D721Med (cell line): ENCODE measurements around the gene SCAANT1.

Experiments used
- DNase-seq: peaks from one replicate; pipeline ENCODE4 v3.0.0; 2011; ENCODE audit warnings: low spot score; ENCODE audit not compliant: insufficient read length
- FAIRE-seq: peaks from 2 replicates; lab custom pipeline; 2011; peaks lifted over from hg19 to GRCh38; lab: Jason Lieb, UNC
- TF ChIP-seq, protein P1 (sequence below): IDR thresholded peaks from 2 replicates; pipeline ENCODE4 v1.5.1; 2012; ENCODE audit warnings: mild to moderate bottlenecking, control low read depth; ENCODE audit not compliant: insufficient read depth; ENCODE audit errors: missing control alignments

SCAANT1 gene

DNA sequence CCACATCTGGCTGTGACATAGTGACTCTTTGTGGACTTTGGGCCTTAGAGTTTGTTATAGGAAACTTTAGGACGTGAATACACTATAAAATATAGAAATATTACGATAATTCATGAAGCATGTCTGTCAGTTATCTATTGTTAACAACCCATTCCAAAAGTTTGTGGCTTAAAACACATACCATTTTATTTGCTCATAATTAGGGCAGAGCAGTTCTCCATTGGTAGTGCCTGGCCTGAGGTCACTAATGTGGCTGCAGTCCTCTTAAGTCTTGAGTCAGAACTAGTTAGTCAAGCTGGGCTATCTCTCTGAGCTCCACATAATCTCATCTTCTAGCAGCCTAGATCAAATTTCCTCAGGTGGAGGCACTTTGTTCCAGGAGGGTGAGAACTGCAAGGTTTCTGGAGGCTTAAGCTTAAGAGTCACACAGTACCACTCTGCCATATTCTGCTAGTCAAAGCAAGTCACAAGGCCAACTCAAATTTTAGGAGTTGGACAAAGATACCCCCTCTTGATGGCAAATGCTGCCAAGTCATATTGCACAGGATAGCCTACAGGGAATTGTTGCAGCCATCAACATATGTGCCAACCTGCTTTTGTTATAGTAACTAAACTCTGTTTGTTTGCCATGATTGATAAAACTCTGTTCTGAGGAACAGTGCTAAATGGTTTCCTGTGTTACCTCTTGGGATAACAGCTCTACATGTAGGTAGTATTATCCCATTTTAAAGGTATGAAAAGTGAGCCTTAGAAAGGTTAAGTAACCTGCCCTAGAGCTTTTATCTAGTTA, 39.9 kb downstream of the SCAANT1 start:
- TF ChIP-seq, protein P1, sequence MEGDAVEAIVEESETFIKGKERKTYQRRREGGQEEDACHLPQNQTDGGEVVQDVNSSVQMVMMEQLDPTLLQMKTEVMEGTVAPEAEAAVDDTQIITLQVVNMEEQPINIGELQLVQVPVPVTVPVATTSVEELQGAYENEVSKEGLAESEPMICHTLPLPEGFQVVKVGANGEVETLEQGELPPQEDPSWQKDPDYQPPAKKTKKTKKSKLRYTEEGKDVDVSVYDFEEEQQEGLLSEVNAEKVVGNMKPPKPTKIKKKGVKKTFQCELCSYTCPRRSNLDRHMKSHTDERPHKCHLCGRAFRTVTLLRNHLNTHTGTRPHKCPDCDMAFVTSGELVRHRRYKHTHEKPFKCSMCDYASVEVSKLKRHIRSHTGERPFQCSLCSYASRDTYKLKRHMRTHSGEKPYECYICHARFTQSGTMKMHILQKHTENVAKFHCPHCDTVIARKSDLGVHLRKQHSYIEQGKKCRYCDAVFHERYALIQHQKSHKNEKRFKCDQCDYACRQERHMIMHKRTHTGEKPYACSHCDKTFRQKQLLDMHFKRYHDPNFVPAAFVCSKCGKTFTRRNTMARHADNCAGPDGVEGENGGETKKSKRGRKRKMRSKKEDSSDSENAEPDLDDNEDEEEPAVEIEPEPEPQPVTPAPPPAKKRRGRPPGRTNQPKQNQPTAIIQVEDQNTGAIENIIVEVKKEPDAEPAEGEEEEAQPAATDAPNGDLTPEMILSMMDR: no peak
- DNase-seq (no peak), FAIRE-seq (peak; percentile 11)

DNA sequence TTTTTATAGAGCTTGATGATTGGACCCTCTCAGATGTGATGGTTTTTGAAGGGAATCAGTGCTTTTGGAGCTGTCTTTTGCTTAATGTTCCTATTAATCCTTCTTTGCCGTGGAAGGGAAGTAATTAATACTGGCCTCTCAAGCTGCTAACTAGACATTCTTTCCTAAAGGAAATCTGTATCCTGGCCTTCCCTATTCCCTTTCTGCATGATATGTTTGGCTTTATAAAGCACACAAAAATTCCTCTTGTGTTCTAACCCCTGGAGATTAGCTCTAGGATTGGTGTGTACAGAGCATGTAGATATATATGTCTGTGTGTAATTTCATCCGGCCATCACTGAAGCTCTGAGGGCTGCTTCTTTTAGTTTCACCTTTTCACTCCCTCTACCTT, 41.6 kb downstream of the SCAANT1 start:
- TF ChIP-seq, protein P1: no peak
- FAIRE-seq: no peak
- DNase-seq: no peak

DNA sequence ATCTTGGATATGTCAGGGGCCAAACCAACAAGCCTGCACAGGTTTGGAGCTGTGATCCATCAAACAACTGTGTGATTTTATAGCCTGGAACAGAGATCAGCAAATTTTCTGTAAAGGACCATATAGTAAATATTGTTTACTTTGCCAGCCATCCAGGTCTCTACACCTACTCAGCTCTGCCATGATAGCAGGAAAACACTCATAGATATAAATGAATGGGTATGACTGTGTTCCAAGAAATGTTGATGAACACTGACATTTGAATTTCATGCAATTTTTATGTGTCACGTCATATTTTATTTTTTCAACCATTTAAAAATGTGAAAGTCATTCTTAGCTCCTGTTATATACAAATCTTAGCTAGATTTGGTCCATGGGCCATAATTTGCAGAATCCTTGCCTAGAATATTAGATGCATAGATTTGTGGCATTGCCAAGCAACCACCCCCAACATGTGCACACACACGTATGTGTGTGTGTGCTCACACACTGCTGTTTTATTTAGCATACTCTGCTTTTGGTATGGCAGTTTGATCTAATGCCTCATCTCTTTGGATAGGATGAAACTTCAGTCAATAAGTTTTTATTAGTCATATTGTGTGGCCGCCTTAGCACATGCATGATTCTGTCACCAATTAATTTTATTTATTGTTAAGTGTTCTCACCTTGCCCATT, 42.1 kb downstream of the SCAANT1 start:
- DNase-seq (no peak), FAIRE-seq (no peak)
- TF ChIP-seq, protein P1: no peak

DNA sequence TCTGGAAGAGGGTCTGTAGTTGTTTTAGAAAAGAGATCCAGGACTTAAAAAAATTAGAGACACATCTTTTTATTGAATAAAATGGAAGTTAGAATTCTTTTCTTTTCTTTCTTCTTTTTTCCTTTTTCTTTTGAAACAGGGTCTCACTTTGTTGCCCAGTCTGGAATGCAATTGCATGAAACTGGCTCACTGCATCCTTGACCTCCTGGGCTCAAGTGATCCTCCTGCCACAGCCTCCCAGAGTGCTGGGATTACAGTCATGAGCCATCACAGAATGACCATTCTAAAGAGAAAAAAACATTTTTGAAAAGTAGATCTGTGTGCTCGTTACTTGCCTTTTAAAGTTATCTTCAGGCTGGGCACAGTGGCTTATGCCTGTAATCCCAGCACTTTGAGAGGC, 45.0 kb downstream of the SCAANT1 start:
- DNase-seq (no peak), FAIRE-seq (no peak)
- TF ChIP-seq, protein P1: no peak

DNA sequence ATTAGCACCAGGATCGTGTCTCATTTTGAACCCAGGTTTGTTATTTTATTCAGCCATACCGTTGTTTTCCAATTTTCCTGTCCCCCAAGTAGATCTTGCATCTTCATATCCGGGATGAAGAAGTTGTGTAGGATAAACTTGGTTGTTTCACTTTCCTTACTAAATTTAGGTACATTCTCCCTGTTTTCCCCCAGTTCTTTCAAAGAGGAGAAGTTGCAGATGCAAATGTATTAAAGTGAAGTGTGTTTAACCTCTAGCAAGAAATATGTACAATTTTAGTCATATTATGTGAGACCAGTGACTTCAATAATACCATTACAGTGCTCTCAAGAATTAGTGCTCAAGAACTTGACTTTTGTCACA, 47.2 kb downstream of the SCAANT1 start:
- peak; percentile 92 for FAIRE-seq
- TF ChIP-seq, protein P1: no peak
- no peak for DNase-seq

DNA sequence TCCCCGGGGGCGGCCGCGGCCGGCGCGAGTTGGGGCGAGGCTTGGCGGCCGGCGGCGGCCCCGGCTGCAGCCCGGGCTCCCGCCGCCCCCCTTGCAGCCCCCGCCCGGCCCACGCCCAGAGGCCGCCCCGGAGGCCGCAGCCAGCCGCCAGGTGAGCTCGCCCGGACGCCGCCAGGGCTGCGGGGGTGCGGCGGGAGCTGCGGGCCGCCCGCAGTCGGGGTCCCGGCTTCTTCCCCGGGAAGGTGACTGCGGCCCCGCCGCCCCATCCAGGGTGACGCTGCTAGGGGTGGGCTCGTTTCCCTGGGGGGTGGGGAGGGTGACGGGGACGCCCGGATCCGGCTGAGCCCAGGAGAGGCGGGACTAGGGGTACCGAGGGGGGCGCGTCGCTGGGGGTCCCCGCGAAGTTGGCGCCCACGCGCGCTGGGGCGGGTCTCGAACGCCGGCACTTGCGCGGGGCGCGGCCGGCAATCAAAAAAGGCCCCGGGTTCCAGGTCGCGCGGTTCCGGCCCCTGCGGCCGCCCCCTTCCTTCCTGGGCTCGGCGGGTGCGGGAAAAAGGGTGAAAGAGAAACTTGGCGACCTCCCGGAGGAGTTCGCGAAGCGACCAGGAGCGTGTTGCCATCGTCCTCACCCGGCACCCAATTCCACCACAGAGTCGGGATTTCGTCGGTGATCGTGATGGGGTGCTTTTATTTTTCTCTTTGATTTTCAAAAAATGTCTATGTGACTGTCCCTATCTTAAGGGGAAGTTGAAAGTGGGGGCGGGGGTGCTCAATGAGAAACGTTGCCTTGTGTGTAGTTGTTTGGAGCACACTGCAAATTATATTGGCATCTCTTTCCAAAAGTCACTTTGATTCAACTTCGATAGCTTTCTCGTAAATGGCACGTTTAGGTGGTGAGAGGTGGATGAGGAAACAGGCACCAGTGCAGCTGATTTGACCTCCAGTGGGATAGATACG, 47.9 kb downstream of the SCAANT1 start:
- DNase-seq: peak; percentile 35
- TF ChIP-seq, protein P1: no peak
- FAIRE-seq: no peak
